Measurements from ENCODE around the gene CLDN22.

Gene CLDN22

GRCh38 chr4:183355405-183355804 lies 35.3 kb upstream of the CLDN22 start:
- 0 out of 2 replicates have a peak, but pooled peaks cover 4% of the 10 kb centered on the region for H3K4me1 ChIP-seq (ENCODE audit: control insufficient read depth, insufficient read depth, low read length)
- no peak overlapping the region for H3K27ac ChIP-seq (ENCODE audit: extremely low read depth, low read depth, low read length)
- POLR2A ChIA-PET: no interaction called here
- no peaks in the 10 kb centered on the region for H3K36me3 ChIP-seq (ENCODE audit: control insufficient read depth in 2 of 2, insufficient read depth in 1 of 2, low read length in 2 of 2)
- TF ChIP-seq ZBTB20 (tag by site-specific recombination; IDR thresholded peaks at IDR 0.05) (no peak), ZBTB17 (tag by site-specific recombination; IDR thresholded peaks at IDR 0.05) (no peak), FEZF1 (tag by site-specific recombination; IDR thresholded peaks at IDR 0.05) (peak; percentile 53; the same call in 1 of the 2 replicates), ZFP41 (tag by site-specific recombination; IDR thresholded peaks at IDR 0.05; ENCODE audit: borderline replicate concordance) (no peak), ZNF843 (tag by site-specific recombination; IDR thresholded peaks at IDR 0.05) (0 out of 2 replicates have a peak, but pooled peaks have one; percentile 26), ZFP69B (tag by site-specific recombination; IDR thresholded peaks at IDR 0.05) (0 out of 2 replicates have a peak, but pooled peaks have one; percentile 28)
- no peak overlapping the region for H3K4me3 ChIP-seq (ENCODE audit: low read depth, low read length)
- CTCF ChIA-PET: interaction anchor here (0.6 kb wide), 2 partner anchors 9 to 308 kb away, joined by 3 read pairs; no protein-coding TSS in a partner anchor
- H3K9me3 ChIP-seq (ENCODE audit: control insufficient read depth, insufficient read depth, low read depth, low read length): no peaks in the 10 kb centered on the region

GRCh38 chr4:183354219-183354618 lies 34.1 kb upstream of the CLDN22 start:
- CTCF ChIA-PET: no interaction called here
- Histone ChIP-seq H3K27ac (ENCODE audit: extremely low read depth, low read depth, low read length) (no peak overlapping the region), H3K9me3 (ENCODE audit: control insufficient read depth, insufficient read depth, low read depth, low read length) (no peaks in the 10 kb centered on the region)

GRCh38 chr4:183353557-183353956 lies 33.5 kb upstream of the CLDN22 start:
- H3K4me3 ChIP-seq (ENCODE audit: low read depth, low read length): no peak overlapping the region
- POLR2A ChIA-PET: no interaction called here
- no peak overlapping the region for H3K27ac ChIP-seq (ENCODE audit: extremely low read depth, low read depth, low read length)
- CTCF ChIA-PET: no interaction called here
- H3K4me1 ChIP-seq (ENCODE audit: control insufficient read depth, insufficient read depth, low read length): 0 out of 2 replicates have a peak, but pooled peaks cover 4% of the 10 kb centered on the region
- H3K9me3 ChIP-seq (ENCODE audit: control insufficient read depth, insufficient read depth, low read depth, low read length): no peaks in the 10 kb centered on the region
- no peaks in the 10 kb centered on the region for H3K36me3 ChIP-seq (ENCODE audit: control insufficient read depth in 2 of 2, insufficient read depth in 1 of 2, low read length in 2 of 2)
- TF ChIP-seq ZNF626 (tag by site-specific recombination; IDR thresholded peaks at IDR 0.05) (no peak), ZNF548 (tag by site-specific recombination; IDR thresholded peaks at IDR 0.05) (no peak), ZFP3 (tag by site-specific recombination; IDR thresholded peaks at IDR 0.05; ENCODE audit: low read depth) (no peak), ZNF211 (tag by site-specific recombination; IDR thresholded peaks at IDR 0.05; ENCODE audit: low read depth) (no peak), ATF2 (tag by site-specific recombination; IDR thresholded peaks at IDR 0.05; ENCODE audit: low read depth) (no peak), ZNF16 (tag by site-specific recombination; IDR thresholded peaks at IDR 0.05; ENCODE audit: low read depth) (no peak), ZNF621 (tag by site-specific recombination; IDR thresholded peaks at IDR 0.05) (no peak), ZIC2 (tag by site-specific recombination; IDR thresholded peaks at IDR 0.05) (no peak), ZNF76 (tag by site-specific recombination; IDR thresholded peaks at IDR 0.05; ENCODE audit: borderline replicate concordance, low read depth) (no peak), ELK4 (IDR thresholded peaks at IDR 0.05; ENCODE audit: borderline replicate concordance, low read depth, low read length) (no peak)

More at GRCh38 chr4:183354219-183354618, 34.1 kb upstream of the CLDN22 start:
- TF ChIP-seq TRIM28 (IDR thresholded peaks at IDR 0.05; ENCODE audit: borderline replicate concordance, low read length): peak; percentile 62; the same call in 1 of the 2 replicates
- TF ChIP-seq ELK4 (IDR thresholded peaks at IDR 0.05; ENCODE audit: borderline replicate concordance, low read depth, low read length): no peak
- no peak for TF ChIP-seq ZNF585B (tag by site-specific recombination; IDR thresholded peaks at IDR 0.05)
- 0 out of 2 replicates have a peak, but pooled peaks have one; percentile 19 for TF ChIP-seq ZNF629 (tag by site-specific recombination; IDR thresholded peaks at IDR 0.05)
- TF ChIP-seq TSHZ1 (tag by site-specific recombination; IDR thresholded peaks at IDR 0.05; ENCODE audit: borderline replicate concordance): no peak
- TF ChIP-seq GFI1B (tag by site-specific recombination; IDR thresholded peaks at IDR 0.05): peak; percentile 51; the same call in 1 of the 2 replicates
- Histone ChIP-seq H3K4me3 (ENCODE audit: low read depth, low read length) (no peak overlapping the region), H3K36me3 (ENCODE audit: control insufficient read depth in 2 of 2, insufficient read depth in 1 of 2, low read length in 2 of 2) (no peaks in the 10 kb centered on the region), H3K4me1 (ENCODE audit: control insufficient read depth, insufficient read depth, low read length) (0 out of 2 replicates have a peak, but pooled peaks cover 4% of the 10 kb centered on the region)
- POLR2A ChIA-PET: no interaction called here
